Dermis microvascular lymphatic vessel endothelial cell (primary cell): Measurements from ENCODE around the gene METTL23. TPM values are rescaled to one million over a fixed set of nuclear protein-coding genes. Genes with fewer than 3 reads are reported as not detected.
"Not testable (repeated sequence)": the region's sequence is repeated elsewhere in the genome, so short reads cannot be mapped to it uniquely, and the experiment has no call there.

Experiments used
- DNase-seq, 2 donors: peaks; one replicate each; pipeline versions ENCODE4 v3.0.0 to v3.0.0-alpha.2; 2010; ENCODE audit warnings: low read depth in 2 of 2
- total RNA-seq: library from RNA; depleted of rRNA; stranded (reverse); fragments of >200 nt; gene quantifications from 2 replicates; pipeline ENCODE4 v1.2.1, GENCODE V29; 2014

The METTL23 gene
- total RNA-seq, 1 donor from 2014 or later, result 17.5 TPM

DNA sequence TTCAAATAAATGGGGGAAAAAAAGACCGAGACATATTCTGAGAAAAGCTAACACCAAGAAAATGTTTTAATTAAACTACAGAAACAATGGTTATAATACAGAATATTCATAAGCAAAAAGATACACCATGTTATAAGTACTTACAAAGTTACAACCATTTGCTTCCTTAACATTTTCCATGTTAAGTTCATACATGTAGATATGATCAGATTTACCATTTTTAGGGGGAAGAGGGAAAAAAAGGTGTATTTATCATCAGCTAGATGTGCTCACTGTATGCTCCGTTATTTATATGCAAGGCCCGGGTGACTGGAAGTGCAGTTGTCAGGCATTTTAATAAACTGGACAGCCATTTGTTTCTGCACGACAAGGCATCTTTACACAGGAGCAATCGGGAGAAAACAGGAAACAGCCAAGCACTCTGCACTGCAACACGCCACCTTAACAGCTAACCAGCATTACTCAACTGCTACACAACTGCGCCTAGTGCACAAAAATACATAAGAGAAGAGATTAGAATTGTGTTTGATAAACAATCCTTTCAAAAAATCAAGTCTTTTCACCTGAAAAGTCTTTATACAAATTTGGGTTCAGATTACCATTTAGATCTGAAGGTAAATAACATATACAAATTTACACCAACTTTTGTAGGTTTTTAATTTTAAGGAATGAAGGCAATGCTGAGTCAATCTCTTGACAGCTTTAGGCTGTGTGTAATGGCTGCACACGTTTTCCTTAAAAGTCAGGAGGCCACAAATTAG lies 7.6 kb downstream of the METTL23 start:
- DNase-seq, result peak in 1 of 2 donors; percentile 84

DNA sequence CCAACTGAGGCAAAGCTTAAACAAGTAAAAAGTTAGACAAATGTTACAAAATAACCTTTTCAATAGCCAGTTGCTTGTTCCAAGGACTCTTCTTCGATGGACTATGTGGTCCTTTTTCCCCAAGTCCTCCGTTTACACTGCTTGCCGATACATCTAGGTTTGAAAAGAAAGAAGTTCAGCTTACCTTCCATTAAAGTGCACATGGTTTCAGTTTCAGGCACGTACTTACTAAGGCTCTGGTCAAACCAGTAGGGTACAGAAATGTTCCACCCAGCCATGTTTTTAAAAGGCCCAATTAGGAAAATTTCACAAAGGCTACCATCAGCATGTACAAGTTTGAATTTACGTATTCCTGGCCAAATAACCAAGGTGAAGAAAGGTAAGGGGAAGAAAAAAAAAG lies 8.4 kb downstream of the METTL23 start:
- peak in 1 of 2 donors; percentile 44 for DNase-seq

DNA sequence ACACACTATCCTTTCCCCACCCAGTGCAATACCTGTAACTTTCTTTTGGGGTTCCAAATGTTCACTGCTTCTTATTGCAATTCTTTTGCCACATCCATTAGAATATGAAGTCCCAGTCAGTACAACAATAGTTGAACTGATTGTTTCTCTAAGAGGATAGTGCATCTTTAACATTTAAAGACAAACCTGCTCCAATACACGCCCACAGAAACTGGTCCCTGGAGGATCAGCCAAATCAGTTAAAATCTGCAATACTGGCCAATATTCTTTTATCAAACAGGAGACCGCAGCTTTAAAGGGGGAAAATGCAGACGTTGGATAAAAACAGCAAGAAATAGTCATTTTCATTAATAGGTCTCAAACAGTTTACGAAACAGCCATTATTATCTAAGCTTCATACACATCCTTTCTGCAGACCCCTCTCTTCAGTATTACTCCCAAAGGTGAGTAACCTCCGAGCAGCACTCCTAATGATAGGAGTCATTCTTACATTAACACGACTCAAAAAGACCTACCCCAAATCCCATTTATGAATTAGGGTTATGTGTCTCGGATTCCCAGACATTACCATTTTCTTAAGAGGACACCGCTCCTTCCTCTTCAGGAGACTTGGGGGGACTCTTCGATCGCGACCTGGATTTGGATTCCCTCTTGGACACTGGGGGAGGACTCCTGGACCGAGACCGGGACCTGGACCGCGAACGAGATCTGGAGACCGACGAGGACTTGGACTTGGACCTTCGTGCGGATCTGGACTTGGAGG lies 9.1 kb downstream of the METTL23 start:
- no peak for DNase-seq

DNA sequence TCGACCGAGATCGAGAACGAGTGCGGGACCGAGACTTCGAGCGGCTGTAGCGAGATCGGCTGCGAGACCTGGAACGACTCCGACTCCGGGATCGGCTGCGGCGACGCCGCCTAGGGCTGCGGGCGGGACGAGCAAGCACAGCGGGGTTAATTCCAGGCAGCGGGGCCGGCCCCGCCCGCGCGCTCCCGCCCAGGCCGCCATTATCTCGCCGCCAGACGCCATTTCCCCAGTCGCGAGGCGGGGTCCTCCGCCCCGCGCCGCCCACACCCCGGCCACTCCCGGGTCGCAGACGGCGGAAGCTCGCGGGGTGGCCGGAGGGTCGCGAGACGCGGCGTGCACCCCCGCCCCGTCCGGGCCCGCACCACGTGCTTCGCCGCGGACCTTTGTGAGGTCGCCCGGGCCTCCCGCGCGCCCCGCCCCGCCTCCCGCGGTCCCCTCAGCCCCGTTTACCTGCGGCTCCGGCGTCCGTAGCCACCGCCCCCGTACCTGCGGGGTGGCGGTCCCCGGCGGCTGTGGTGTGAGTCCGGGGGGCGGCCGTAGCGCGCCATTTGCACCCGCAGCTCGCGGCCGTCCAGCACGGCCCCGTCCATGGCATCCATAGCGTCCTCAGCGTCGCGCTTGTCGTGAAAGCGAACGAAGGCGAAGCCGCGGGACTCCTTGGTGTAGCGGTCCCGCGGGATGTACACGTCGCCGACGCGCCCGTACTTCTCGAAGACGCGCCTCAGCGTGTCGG lies 9.9 kb downstream of the METTL23 start:
- DNase-seq, result peak in 1 of 2 donors; percentile 75

- DNase-seq, result peak; percentile 95 to 99
These were observed 10.5 kb downstream of the METTL23 start, which contains the start of gene SRSF2 for GRCh38 chr17:76737082-76737675. Gene SRSF2, minus strand, starts transcription at chr17:76737331. Its CDS starts 171 bp downstream, at chr17:76737160.

GRCh38 chr17:76737676-76738467 lies 11.2 kb downstream of the METTL23 start, which contains the start of gene MFSD11:
Gene MFSD11, plus strand, starts transcription at chr17:76738119. Its CDS starts 234 bp downstream, at chr17:76738353.
- DNase-seq, result peak; percentile 81 to 95

GRCh38 chr17:76738468-76738850 lies 11.8 kb downstream of the METTL23 start:
- peak in 1 of 2 donors; percentile 32 for DNase-seq

DNA sequence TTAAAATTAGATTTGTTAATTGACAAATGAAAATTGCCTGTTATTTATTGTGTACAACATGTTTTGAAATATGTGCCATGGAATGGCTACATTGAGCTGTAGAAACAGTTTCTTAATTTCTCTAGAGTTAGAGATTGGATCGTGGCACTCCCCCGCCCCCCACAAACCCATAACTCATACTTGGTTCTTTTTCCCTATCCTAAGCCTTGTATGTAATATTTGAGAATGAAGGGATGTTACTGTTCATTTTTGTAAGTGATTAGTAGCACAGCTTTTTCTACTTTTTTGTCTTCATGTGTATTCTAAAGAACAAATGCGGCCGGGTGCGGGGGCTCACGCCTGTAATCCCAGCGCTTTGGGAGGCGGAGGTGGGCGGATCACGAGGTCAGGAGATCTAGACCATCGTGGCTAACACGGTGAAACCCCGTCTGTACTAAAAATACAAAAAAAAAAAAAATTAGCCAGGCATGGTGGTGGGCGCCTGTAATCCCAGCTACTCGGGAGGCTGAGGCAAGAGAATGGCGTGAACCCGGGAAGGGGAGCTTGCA lies 13.0 kb downstream of the METTL23 start:
- not testable (repeated sequence) for DNase-seq

GRCh38 chr17:76740329-76741118 lies 13.9 kb downstream of the METTL23 start:
- no peak for DNase-seq

DNA sequence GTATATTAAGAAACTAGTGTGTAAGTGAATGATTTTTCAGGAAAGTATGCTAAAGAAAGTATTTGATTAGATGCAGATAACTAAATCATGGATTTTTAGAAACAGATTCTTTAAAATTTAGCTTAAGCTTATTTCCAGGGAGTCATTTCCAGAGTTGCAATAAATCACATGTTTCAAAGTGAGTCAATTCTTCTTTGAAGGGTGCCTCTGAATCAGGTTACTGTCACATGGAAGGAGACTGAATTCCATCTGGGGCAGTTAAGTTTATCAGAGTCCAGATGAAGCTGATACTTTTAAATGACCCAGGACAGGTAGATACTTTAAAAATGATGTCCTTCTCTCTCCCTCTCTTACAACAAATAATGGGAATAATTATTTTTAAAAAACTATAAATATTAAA lies 16.3 kb downstream of the METTL23 start:
- no peak for DNase-seq

- DNase-seq, result no peak
These were observed 18.1 kb downstream of the METTL23 start for GRCh38 chr17:76744747-76745146.

DNA sequence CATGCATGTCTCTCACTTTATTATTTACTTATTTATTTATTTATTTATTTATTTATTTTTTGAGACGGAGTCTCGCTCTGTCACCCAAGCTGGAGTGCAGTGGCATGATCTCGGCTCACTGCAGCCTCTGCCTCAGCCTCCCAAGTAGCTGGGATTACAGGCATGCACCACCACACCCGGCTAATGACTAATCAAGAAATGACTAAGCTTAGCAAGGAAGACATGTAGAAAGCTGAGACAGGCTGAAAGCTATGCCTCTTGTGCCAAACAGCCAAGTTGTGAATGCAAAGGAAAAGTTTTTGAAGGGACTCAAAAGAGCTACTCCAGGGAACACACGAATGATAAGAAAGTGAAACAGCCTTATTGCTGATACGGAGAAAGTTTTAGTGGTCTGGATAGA lies 19.1 kb downstream of the METTL23 start:
- not testable (repeated sequence) for DNase-seq

DNA sequence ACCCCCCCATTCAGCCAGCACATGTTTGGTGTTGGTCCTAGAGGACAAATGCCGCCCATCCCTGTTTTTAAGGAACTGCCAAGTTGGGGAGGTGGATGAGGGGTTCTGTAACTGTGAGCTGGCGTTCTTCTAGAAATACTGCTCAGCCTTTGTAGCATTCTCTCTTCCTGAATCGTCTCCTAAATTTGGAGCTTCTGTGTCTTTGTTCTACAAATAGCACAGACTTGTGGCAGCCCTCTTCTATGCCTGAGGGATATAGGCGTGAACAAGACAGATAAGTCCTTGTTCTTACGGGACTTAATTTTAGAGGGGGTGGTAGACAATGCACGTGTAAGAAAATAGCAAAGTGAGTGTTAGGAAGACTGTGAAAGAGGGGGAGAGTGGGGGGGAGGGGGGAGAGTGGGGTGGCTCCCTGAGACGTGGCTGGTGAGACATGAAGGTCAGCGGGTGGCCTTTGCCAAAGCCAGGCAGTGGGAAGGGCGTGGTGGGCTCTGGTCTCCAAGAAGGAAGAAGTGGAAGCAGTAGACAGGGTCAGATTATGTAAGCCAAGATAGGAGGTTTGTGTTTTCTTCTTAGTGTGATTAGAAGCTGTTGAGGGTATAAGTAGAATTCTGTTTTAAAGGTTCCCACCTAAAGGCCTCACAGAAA lies 21.2 kb downstream of the METTL23 start:
- no peak for DNase-seq

DNA sequence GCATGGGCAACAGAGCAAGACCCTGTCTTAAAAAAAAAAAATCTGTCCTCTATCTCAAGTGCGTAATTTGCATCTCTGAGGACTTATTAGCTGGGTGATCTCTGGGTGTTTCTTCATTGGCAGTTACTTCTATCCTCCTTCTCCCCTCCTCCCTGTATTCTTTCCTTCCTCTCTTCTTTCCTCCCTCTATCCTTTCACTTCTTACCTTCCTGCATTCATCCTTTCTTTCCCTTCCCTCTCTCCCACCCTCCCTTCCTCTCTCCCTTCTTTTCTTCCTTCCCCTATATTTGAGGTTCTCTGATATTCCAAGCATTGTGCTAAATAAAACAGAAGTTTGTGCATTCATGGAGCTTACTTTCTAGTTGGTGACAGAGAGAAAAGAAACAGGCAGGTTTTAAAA lies 22.0 kb downstream of the METTL23 start:
- no peak for DNase-seq

- DNase-seq, result no peak
These were observed 24.9 kb downstream of the METTL23 start for GRCh38 chr17:76751416-76751993.

- DNase-seq, result peak in 1 of 2 donors; percentile 33
These were observed 25.4 kb downstream of the METTL23 start for GRCh38 chr17:76752006-76752405.

- no peak for DNase-seq
These were observed 26.7 kb downstream of the METTL23 start for GRCh38 chr17:76753061-76753961.

DNA sequence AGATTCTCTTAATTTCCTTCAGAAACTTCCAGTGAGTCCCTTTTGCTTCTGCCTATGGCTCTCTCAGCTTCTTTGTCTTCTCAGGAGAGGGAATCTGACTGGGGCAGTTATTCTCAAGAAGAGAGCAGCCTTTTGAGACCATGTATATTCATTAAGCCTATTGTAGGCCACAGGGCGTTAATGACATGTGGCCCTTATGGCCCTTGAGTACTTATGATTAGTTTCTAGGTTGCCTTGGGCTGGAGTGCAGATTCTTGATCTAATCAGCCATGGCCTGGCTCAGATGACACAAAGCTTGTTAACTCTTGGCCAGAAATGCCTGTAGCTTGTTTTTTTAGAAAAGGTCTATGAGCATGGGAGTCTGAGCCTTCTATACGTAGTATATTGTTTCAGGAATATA lies 28.6 kb downstream of the METTL23 start:
- DNase-seq, result no peak
